G401 (cell line): ENCODE data around the gene ZNF236. TPM values are rescaled to one million over a fixed set of nuclear protein-coding genes. Genes with fewer than 3 reads are reported as not detected.
"Not testable (repeated sequence)": the region's sequence is repeated elsewhere in the genome, so short reads cannot be mapped to it uniquely, and the experiment has no call there.

Experiments used
- DNase-seq: peaks from one replicate; pipeline ENCODE4 v3.0.0-alpha.2; 2015; ENCODE audit warnings: low spot score
- in situ Hi-C: cut with HindIII; loops from 2 replicates; pipeline ENCODE4 v1.10.0; 2016; ENCODE audit warnings: low sequenced_read_pairs, mixed read lengths
- total RNA-seq: library from RNA; depleted of rRNA; stranded (reverse); fragments of >200 nt; shearing (Covaris generic); gene quantifications from 2 replicates; pipeline ENCODE4 v1.2.3, GENCODE V29; 2014

ZNF236 gene
- total RNA-seq, 1 experiment from 2014 or later = 4.8 TPM

DNA sequence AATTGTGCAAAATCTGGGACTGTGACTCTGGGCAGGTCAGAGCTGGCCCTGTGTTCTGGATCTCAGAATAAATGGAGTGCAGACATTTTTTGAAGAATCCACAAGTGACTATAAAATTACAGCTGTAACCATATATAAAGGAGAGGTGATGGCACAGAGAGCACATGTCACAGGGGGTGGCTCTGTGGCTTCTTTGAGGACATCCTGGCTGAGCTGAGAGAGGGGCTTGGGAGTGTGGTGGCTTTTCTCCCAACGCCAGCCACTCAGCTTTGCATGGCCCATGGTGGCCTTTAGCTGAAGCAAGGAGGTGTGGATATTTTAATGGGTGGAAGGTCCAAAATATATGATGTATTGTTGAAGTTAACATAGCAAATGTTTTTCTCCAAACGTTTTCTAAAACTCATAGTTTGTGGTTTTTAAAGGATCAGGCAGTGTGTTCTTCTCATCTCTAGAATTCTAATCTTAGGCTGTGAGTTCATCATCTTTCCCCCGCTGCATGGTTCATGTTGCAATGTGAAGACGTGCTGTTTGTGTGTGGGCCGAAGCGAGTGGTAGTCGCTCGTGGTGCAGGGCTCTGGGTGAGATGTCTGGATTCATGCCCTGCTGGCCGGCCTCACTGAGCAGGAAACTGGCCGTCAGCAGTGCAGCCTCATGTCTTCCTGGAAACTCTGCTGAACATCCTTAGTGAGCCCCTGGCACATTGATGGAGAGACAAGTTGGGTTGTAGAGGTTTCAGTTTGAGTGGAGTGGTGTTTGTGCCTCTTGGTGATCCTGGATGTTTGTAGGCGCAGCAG lies 109.9 kb downstream of the ZNF236 start:
- no peak for DNase-seq
- in situ Hi-C loops = no loop called here

DNA sequence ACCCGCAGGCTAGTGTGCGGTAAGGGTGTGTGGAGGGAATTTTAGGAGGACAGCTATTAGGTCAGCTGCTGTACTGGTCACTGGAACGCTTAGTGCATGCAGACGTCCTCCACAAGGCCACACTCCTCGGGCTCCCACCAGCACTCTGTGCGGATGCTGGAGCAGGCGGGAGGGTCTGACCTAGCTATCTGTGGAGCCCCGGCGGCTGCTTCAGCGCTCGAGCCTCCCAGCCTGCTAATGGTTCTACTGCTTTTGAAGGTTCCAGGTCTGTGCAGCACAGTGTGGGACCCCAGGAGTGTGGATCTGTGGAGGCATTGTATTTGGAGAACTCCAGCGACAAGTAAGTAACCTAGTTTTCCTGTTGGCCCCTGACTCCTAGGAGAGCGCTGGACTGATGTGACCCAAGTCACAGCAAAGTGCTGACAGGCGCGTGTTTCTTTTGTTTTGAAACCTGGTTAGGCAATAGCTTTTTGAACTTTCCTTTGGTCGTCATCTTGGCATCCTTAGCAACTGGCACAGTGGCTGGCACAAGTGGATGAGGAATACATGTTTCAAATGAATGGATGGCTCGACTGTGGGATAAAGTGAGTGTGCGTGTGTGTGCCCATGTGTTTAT lies 113.5 kb downstream of the ZNF236 start:
- no peak for DNase-seq
- in situ Hi-C loops = no loop called here

GRCh38 chr18:76936877-76937276 lies 114.5 kb downstream of the ZNF236 start:
- in situ Hi-C loops = no loop called here
- no peak for DNase-seq

GRCh38 chr18:76937597-76937996 lies 115.2 kb downstream of the ZNF236 start:
- DNase-seq = no peak
- in situ Hi-C loops = no loop called here

DNA sequence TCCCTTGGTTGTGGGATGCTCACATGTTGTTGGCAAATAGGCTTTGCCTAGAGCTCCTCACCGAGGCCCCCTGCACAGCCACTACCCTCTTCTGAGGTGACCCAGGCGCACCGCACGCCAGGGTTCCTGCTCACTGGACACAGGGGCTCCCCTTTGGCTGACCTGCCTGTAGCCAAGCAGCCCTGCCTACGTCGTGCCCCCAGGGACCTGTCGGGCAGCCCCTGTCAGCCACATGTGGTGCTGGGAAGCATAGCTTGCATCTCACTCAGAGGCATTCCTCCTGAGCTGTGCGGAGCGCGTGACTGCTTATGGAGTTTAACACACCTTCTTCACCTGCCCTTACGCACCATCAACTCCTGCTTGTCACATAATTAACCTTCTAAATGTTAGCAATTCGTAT lies 116.3 kb downstream of the ZNF236 start:
- no peak for DNase-seq
- in situ Hi-C loops = no loop called here

- in situ Hi-C loops = no loop called here
- no peak for DNase-seq
These were observed 118.9 kb downstream of the ZNF236 start for GRCh38 chr18:76941284-76941683.

- DNase-seq = no peak
- in situ Hi-C loops = no loop called here
These were observed 121.4 kb downstream of the ZNF236 start for GRCh38 chr18:76943542-76944339.

DNA sequence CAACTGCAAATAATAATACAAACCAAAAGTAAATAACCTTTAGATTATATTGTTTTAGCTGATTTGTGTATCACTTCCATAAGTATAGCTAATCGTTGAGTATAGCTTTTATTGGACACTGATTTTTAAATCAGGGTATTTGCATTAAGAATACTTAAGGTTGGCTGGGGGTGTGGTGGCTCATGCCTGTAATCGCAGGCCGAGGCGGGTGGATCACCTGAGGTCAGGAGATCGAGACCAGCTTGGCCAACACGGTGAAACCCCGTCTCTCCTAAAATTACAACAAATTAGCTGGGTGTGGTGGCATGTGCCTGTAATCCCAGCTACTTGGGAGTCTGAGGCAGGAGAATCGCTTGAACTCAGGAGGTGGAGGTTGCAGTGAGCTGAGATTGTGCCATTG lies 122.0 kb downstream of the ZNF236 start:
- in situ Hi-C loops, DNase-seq: not testable (repeated sequence)

DNA sequence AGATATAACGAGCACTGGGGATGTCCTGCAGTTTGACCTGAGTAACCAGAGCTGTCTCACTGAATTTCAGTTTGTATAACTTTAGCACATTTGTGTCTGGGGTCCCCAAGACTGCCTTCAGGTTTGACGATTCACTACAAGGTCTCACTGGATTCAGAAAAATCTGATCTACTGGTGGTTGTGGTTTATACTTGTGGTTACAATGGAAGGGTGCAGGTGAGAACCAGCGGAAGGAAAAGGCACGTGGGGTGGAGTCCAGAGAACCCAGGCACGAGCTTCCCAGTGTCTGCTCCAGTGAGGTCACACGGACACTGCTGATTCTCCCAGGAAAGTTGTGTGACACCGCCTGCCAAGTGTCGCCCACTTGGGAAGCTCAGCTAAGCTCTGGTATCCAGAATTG lies 126.0 kb downstream of the ZNF236 start:
- in situ Hi-C loops = no loop called here
- no peak for DNase-seq

- no peak for DNase-seq
- in situ Hi-C loops = no loop called here
These were observed 129.3 kb downstream of the ZNF236 start for GRCh38 chr18:76951456-76952247.

DNA sequence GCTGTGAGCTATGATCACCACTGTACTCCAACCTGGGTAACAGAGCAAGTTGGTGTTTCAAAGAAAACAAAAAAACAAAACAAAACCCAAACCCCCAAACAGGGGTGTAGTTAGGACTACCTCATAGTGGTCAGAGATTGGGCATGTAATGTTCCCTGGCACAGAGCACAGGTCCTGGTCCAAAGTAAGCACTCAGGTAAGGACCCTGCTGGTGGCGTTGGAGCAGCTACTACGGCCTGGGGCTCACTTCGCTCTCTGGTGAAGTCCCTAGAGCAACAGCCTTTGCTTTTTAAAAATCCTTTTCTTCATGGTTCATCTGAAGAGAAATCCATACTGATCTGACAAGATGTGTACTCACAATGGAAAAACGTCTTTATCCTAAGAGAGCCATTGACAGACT lies 130.4 kb downstream of the ZNF236 start:
- in situ Hi-C loops = no loop called here
- no peak for DNase-seq

DNA sequence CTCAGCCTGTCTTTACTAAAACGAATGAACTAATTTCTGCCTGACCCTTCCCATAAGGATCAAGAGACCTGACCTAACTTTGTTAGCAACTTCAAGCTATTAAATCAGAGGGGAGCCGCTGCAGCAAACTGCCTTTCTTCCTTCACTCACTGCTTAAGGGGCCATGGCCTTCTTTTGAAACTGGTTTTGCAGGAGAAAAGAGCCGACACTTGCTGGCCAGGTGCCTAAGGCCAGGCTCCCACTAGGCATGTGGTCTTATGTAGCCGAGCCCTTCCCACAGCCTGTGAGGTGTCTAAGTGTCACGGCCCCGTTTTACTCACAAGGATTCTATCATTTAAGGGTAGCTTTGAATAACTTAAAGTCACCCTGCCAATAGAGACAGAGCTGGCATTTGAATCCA lies 130.8 kb downstream of the ZNF236 start:
- in situ Hi-C loops = no loop called here
- peak; percentile 12 for DNase-seq

GRCh38 chr18:76953583-76954233 lies 131.4 kb downstream of the ZNF236 start:
- DNase-seq = peak; percentile 58
- in situ Hi-C loops = no loop called here

DNA sequence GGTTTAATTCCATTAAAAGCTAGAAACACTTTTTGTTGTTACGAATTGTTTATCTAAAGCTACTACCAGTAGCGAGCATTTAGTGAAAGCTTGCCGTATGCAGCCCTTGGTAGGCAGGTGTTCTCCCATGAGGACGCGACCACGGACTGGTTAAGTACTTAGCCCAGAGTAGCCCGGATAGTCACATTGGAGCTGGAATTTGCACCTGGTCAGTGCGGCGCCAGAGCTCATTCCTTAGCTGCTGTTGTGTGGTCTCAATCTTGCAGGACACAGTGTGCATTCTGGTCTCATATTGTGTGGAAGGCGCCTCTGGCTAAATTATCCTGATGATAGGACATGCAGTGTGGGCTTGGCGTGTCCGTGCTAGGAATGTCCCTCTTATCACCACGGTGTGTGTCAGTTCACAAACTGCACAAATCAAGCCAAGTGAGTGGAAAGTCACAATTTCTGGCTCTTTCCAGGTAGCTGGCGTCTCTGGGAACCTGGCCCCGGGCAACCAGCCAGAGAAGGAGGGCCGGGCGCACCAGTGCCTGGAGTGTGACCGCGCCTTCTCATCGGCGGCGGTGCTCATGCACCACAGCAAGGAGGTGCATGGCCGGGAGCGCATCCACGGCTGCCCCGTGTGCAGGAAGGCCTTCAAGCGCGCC lies 133.3 kb downstream of the ZNF236 start:
- in situ Hi-C loops = no loop called here
- DNase-seq = peak; percentile 81

GRCh38 chr18:76956648-76957047 lies 134.3 kb downstream of the ZNF236 start:
- in situ Hi-C loops = no loop called here
- DNase-seq = no peak

DNA sequence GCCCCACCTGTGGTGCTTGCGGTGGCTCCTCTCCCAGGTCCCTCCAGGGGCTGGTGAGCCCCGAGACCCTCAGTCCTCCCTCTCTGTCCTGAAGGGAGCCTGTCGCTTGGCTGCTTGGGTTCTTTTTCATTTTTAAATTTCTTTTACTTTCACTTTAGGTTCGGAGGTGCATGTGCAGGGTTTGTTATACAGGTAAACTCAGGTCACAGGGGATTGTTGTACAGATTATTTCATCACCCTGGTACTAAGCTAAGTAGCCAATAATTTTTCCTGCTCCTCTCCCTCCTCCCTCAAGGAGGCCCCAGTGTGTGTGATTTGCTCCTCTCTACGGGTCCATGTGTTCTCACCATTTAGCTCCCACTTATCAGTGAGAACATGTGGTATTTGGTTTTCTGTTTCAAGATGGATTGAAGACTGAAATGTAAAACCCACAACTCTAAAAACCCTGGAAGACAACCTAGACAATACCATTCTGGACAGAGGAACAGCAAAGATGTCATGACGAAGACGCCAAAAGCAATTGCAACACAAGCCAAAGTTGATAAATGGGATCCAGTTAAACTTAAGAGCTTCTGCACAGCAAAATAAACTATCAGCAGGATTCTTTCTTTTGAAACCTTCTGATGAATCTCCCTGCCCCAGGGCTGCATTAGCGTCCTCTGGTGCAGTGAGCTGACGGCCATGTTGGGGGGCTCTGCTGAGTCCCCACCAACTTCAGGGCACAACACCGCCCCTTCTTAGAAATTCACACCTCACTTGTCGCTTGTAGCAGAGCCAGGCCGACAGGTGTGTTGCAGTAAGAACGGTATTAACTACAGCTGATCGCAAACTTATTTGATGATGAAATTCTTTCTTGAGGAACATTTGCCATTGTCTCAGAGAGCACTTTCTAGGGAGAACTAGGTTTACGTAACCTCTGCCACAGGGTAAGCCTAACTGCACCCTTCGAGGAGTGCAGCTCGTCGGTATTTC lies 135.3 kb downstream of the ZNF236 start:
- DNase-seq = no peak
- in situ Hi-C loops = no loop called here

DNA sequence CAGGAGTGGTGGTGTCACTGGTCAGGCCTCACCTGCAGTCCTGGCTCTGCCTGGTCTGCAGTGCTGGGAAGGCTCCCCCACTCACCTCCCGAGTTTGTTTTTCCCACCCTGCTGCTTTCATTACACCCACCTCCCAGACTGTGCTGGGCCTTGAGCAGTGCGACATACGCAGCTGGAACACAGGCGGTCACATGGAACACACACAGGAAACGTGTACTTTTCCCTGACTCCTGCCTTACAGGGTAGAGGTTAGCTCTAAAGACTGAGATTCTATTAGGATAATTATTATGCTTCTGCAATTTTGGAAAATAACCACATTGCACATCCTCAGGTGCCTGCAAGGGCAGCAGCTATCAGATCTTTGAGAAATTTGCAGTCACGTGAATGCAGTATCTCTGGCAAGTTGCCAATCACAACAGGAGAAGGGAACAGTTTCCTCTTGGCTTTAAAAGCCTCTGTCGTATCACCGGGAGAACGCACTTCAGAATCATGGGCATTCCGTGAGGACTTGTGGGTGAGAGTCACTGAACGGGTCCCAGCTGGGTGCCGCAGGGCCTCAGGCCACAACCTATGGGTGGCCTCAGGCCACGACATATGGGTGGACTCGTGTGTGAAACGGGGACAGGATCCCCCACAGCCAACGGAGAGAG lies 136.5 kb downstream of the ZNF236 start:
- in situ Hi-C loops = no loop called here
- peak; percentile 35 for DNase-seq
